GM12873 (cell line): ENCODE measurements around the gene PITPNM3.

ENCODE experiments used
- CTCF ChIP-seq: IDR thresholded peaks from 2 replicates; pipeline ENCODE4 v1.5.1; 2012; ENCODE audit warnings: low read depth, mild to moderate bottlenecking, moderate library complexity, low read length, control low read depth; ENCODE audit not compliant: insufficient read depth; ENCODE audit errors: missing control alignments

The PITPNM3 gene

GRCh38 chr17:6479622-6480302 is 76.6 kb downstream of the PITPNM3 start:
- no peak for TF ChIP-seq CTCF

- no peak for TF ChIP-seq CTCF
Measured at GRCh38 chr17:6478486-6478885, 77.9 kb downstream of the PITPNM3 start.

GRCh38 chr17:6477831-6478383 is 78.4 kb downstream of the PITPNM3 start:
- no peak for TF ChIP-seq CTCF

GRCh38 chr17:6476810-6477179 is 79.6 kb downstream of the PITPNM3 start:
- TF ChIP-seq CTCF: no peak

- TF ChIP-seq CTCF: no peak
Measured at GRCh38 chr17:6476076-6476809, 80.1 kb downstream of the PITPNM3 start.

- TF ChIP-seq CTCF: no peak
Measured at GRCh38 chr17:6475411-6475810, 80.9 kb downstream of the PITPNM3 start.

- no peak for TF ChIP-seq CTCF
Measured at GRCh38 chr17:6474906-6475305, 81.4 kb downstream of the PITPNM3 start.
